GM18502 (cell line): ENCODE results near the gene CARD16.

Source experiments
- ATAC-seq: cut with Tn5 transposase; IDR thresholded peaks from one replicate; pipeline ENCODE4 v1.9.1; 2021; ENCODE audit warnings: mild to moderate bottlenecking; ENCODE audit not compliant: unreplicated experiment, poor library complexity

CARD16 gene

DNA sequence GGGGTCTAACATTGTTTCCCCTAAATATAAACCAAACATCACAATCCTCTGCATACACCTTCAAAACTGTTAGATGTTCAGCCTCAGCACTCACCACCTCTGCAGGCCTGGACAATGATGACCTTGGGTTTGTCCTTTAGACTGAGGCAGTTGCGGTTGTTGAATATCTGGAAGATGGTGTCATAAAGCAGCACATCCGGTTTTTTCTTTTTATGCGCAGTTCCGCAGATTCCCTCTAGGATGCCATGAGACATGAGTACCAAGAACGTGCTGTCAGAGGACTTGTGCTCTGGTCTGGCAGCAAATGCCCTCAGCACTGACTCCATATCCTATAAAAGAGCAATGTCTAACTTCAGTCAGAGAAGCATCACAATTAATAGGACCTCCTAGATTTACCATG lies 45.0 kb downstream of the CARD16 start:
- ATAC-seq: no peak

DNA sequence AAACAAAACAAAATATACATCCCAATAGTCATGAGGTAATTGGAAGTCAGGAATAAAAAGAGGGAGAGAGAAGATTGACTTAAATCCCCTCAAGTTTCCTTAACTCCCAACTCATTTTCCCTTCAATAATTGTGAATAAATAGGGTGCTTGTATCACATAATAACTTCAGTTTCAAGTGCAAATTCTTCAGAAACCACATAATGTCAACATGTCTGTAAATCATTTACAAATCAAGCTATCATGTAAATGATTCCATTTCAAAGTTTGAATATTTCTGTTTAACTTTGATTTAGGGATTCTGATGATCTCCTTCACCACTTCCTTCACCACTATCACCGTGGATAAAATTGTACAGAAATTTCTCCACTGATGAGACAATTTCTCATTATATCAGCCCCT lies 45.4 kb downstream of the CARD16 start:
- ATAC-seq: no peak

DNA sequence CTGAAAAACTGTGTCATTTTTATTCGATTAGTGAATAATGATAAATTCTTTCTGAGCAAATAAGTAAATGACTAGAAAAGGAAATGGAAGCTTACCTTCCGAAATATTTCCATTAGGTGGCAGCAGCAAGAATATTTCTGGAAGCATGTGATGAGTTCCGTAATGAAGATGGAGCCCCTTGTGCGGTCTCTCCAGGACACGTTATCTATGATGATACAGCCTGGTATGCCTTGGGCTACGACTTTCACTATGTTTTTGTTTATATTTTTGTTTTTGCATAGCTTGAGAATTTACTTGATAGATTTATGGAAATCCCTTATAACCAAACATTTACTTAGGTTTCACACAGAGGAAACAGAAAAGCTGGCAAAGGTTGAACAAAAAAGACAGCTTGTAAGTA lies 47.8 kb downstream of the CARD16 start:
- ATAC-seq: no peak

DNA sequence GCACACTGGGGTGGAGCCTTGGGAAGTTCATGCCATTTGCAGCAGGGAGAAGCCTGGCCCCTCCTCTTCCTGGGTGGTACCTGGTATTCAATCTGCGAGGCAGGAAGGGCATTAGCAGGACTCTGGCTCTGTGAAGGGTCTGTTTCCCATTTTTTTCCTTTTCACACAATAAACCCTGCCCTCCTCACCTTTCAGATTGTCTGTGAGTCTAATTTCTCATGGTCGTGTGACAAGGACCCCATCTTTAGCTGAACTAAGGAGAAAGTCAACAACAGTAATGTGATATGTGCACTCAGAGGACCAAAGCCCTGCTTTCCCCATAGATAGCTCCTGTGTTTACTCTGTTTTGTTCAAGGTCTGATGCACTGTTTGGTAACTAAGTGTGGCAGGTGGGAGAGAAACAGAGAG lies 50.1 kb downstream of the CARD16 start:
- ATAC-seq: no peak

DNA sequence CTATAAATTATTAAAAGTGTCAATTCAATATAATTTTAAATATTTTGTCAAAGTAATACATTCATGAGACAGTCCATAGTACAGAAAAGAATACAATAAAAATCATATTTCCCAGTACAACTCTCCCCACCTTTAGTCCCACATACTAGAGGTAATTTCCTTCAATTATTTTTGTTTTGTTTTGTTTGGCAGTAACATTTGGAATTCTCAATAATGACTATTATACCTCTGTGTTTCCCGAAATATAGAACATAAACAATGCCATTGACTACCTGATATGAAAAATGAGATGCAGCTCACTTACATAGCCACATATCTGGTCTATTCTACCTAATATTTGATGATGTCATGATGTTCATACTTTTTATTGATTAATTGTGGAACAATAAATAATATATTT lies 52.4 kb downstream of the CARD16 start:
- no peak for ATAC-seq

DNA sequence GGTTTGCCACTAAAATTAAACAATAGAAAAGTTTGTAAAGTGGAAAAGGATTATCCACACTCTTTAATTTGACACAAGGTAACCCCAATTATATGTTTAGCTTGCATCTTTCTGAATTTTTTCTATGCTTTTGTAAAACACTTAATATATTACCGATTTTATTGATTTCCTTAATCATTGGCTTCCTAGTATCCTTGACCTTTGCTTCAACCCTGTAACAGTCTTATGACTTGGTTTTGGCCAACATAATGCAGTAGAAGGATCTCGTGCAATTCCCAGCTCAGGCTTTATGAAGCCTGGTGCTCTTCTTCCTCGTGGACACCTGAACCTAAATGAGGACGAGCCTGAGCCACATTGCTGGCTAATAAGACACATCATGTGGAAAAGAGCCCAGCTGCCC lies 53.1 kb downstream of the CARD16 start:
- no peak for ATAC-seq
